Measurements from ENCODE around the gene KCNIP4.

KCNIP4 gene

DNA sequence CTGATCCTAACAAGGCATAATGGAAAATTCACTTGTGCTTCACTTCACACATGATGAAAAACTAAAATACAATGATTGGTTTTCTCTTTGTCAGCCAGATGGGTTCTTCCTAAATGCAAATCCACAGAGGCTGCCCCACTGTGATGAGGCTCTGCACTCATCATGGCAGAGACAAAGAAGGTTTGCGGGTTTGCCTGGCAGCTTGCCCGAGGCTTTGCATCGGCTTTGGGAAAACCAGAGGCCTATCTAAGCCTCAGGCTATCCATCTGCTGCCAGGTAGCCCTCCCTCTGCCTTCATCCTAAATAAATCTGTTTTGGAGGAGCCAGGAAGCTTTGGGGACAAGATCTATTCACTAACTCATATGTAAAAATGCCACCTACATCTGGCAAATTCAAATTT, 1004.1 kb downstream of the KCNIP4 start:
- Histone ChIP-seq H3K27me3 (ENCODE audit: control insufficient read depth in 1 of 2, insufficient read depth in 2 of 2, low read length in 2 of 2) (no peaks in the 10 kb centered on the region), H3K36me3 (ENCODE audit: control insufficient read depth in 2 of 2, insufficient read depth in 2 of 2, low read length in 2 of 2) (no peaks in the 10 kb centered on the region), H3K9me3 (ENCODE audit: control insufficient read depth in 2 of 2, low read length in 2 of 2) (no peaks in the 10 kb centered on the region), H3K27ac (ENCODE audit: low read length) (no peak overlapping the region), H3K9ac (ENCODE audit: low read length in 2 of 2) (no peak overlapping the region), H3K4me1 (ENCODE audit: control insufficient read depth, insufficient read depth, low read length) (no peaks in the 10 kb centered on the region), H3K4me3 (ENCODE audit: low read length in 2 of 2) (no peak overlapping the region)

DNA sequence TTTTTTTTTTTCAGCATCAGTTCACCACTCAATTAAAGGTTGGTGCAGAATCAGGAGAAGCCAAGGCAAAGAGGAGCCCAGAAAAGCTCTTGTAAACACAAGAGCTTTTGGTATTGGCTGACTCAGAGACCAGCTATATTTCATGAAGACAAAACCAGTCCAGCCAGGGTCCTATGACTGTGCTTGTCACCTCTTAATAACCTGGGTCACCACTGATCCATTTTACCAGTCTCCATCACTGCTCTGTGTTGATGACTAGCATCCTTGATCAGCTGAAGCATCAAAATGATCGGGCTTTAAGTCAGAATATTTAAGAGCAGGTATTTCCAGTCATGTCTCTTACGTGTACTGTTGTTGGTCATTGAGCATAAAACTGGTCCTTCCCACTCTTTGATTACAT, 1010.4 kb downstream of the KCNIP4 start:
- Histone ChIP-seq H3K4me3 (ENCODE audit: low read length in 2 of 2) (no peak overlapping the region), H3K9ac (ENCODE audit: low read length in 2 of 2) (no peak overlapping the region), H3K27me3 (ENCODE audit: control insufficient read depth in 1 of 2, insufficient read depth in 2 of 2, low read length in 2 of 2) (no peaks in the 10 kb centered on the region), H3K4me1 (ENCODE audit: control insufficient read depth, insufficient read depth, low read length) (no peaks in the 10 kb centered on the region), H3K36me3 (ENCODE audit: control insufficient read depth in 2 of 2, insufficient read depth in 2 of 2, low read length in 2 of 2) (no peaks in the 10 kb centered on the region), H3K9me3 (ENCODE audit: control insufficient read depth in 2 of 2, low read length in 2 of 2) (no peaks in the 10 kb centered on the region), H3K27ac (ENCODE audit: low read length) (no peak overlapping the region)

GRCh38 chr4:20926529-20926928, 1022.0 kb downstream of the KCNIP4 start:
- no peaks in the 10 kb centered on the region for H3K36me3 ChIP-seq (ENCODE audit: control insufficient read depth in 2 of 2, insufficient read depth in 2 of 2, low read length in 2 of 2)
- H3K27ac ChIP-seq (ENCODE audit: low read length) = no peak overlapping the region
- H3K27me3 ChIP-seq (ENCODE audit: control insufficient read depth in 1 of 2, insufficient read depth in 2 of 2, low read length in 2 of 2) = no peaks in the 10 kb centered on the region
- no peak overlapping the region for H3K4me3 ChIP-seq (ENCODE audit: low read length in 2 of 2)
- no peaks in the 10 kb centered on the region for H3K4me1 ChIP-seq (ENCODE audit: control insufficient read depth, insufficient read depth, low read length)
- H3K9ac ChIP-seq (ENCODE audit: low read length in 2 of 2) = no peak overlapping the region
- H3K9me3 ChIP-seq (ENCODE audit: control insufficient read depth in 2 of 2, low read length in 2 of 2) = no peaks in the 10 kb centered on the region

DNA sequence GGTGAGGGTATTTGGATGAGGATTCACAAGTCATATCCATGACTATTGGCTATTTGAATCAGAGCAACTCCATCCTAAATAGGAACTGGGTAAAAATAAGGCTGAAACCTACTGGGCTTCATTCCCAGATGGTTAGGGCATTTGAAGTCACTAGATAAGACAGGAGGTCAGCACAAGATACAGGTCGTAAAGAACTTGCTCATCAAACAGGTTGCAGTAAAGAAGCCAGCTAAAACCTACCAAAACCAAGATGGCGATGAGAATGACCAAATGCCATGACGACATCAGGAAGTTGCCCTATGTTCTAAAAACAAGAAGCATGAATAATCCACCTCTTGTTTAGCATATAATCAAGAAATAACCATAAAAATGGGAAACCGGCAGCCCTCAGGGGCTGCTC, 1023.4 kb downstream of the KCNIP4 start:
- H3K4me1 ChIP-seq (ENCODE audit: control insufficient read depth, insufficient read depth, low read length) = no peaks in the 10 kb centered on the region
- no peak overlapping the region for H3K27ac ChIP-seq (ENCODE audit: low read length)
- H3K9ac ChIP-seq (ENCODE audit: low read length in 2 of 2) = no peak overlapping the region
- no peak overlapping the region for H3K4me3 ChIP-seq (ENCODE audit: low read length in 2 of 2)
- H3K9me3 ChIP-seq (ENCODE audit: control insufficient read depth in 2 of 2, low read length in 2 of 2) = no peaks in the 10 kb centered on the region
- H3K36me3 ChIP-seq (ENCODE audit: control insufficient read depth in 2 of 2, insufficient read depth in 2 of 2, low read length in 2 of 2) = no peaks in the 10 kb centered on the region
- H3K27me3 ChIP-seq (ENCODE audit: control insufficient read depth in 1 of 2, insufficient read depth in 2 of 2, low read length in 2 of 2) = no peaks in the 10 kb centered on the region

DNA sequence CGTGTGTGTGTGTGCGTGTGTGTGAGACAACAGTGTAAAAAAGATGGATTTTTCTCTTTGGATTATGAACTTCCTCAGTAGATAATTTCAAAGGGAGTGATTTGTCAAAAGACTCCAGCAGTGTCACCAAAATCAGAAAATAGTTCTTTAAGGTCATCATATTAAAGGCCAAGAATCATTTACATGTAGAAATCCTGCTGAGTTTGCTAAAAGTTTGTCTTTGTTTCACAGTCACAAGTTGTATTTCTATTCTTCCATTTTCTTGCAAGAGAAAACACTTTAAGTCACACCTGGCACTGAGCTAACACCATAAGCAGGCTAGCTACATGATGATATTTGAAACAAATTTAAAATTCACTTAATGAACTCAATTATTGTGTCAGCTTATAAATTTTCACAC, 1025.6 kb downstream of the KCNIP4 start:
- no peak overlapping the region for H3K4me3 ChIP-seq (ENCODE audit: low read length in 2 of 2)
- no peaks in the 10 kb centered on the region for H3K27me3 ChIP-seq (ENCODE audit: control insufficient read depth in 1 of 2, insufficient read depth in 2 of 2, low read length in 2 of 2)
- no peak overlapping the region for H3K27ac ChIP-seq (ENCODE audit: low read length)

GRCh38 chr4:20916106-20916505, 1032.5 kb downstream of the KCNIP4 start:
- Histone ChIP-seq H3K4me1 (ENCODE audit: control insufficient read depth, insufficient read depth, low read length) (no peaks in the 10 kb centered on the region), H3K4me3 (ENCODE audit: low read length in 2 of 2) (no peak overlapping the region), H3K9ac (ENCODE audit: low read length in 2 of 2) (no peak overlapping the region), H3K36me3 (ENCODE audit: control insufficient read depth in 2 of 2, insufficient read depth in 2 of 2, low read length in 2 of 2) (no peaks in the 10 kb centered on the region), H3K27ac (ENCODE audit: low read length) (no peak overlapping the region), H3K27me3 (ENCODE audit: control insufficient read depth in 1 of 2, insufficient read depth in 2 of 2, low read length in 2 of 2) (no peaks in the 10 kb centered on the region), H3K9me3 (ENCODE audit: control insufficient read depth in 2 of 2, low read length in 2 of 2) (no peaks in the 10 kb centered on the region)

More for the DNA sequence above, 1025.6 kb downstream of the KCNIP4 start:
- H3K4me1 ChIP-seq (ENCODE audit: control insufficient read depth, insufficient read depth, low read length) = no peaks in the 10 kb centered on the region
- H3K9ac ChIP-seq (ENCODE audit: low read length in 2 of 2) = no peak overlapping the region
- no peaks in the 10 kb centered on the region for H3K9me3 ChIP-seq (ENCODE audit: control insufficient read depth in 2 of 2, low read length in 2 of 2)
- no peaks in the 10 kb centered on the region for H3K36me3 ChIP-seq (ENCODE audit: control insufficient read depth in 2 of 2, insufficient read depth in 2 of 2, low read length in 2 of 2)

DNA sequence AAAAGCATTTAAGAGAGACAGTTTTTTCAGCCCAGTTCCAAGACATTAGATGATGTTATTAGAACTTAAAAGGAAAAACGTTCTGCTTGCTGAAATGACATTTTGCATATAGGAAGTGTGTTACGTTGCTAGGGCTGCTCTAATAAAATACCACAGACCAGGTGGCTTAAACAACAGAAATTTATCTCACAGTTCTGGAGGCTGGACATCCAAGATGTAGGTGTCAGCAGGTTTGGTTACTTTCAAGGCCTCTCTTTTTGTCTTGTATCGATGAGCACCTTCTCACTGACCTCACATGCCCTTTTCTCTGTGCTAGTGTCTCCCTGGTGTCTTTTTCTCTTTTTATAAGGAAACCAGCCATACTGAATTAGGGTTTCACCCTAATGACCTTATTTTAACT, 1043.6 kb downstream of the KCNIP4 start:
- no peak overlapping the region for H3K9ac ChIP-seq (ENCODE audit: low read length in 2 of 2)
- no peak overlapping the region for H3K4me3 ChIP-seq (ENCODE audit: low read length in 2 of 2)
- H3K4me1 ChIP-seq (ENCODE audit: control insufficient read depth, insufficient read depth, low read length) = no peaks in the 10 kb centered on the region
- no peaks in the 10 kb centered on the region for H3K36me3 ChIP-seq (ENCODE audit: control insufficient read depth in 2 of 2, insufficient read depth in 2 of 2, low read length in 2 of 2)
- no peak overlapping the region for H3K27ac ChIP-seq (ENCODE audit: low read length)
- H3K9me3 ChIP-seq (ENCODE audit: control insufficient read depth in 2 of 2, low read length in 2 of 2) = no peaks in the 10 kb centered on the region
- H3K27me3 ChIP-seq (ENCODE audit: control insufficient read depth in 1 of 2, insufficient read depth in 2 of 2, low read length in 2 of 2) = no peaks in the 10 kb centered on the region

DNA sequence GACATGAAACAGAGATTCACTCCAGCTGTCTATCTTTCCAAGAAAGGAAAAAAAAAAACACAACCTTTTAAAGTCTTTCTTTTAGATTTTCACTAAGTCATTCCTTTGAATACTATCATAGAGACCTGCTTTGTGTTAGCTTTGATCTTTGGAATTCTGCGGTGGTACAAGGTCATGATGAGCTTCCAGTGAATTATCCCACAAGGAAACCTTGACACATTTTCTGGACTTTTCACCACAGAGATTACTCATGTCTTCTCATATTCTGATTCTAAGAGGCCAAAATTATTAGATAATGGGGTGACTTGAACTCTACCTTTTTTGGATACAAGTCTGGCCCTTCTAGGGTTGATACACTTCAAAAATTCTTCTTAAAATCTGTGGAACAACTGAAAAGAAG, 1046.7 kb downstream of the KCNIP4 start:
- H3K4me1 ChIP-seq (ENCODE audit: control insufficient read depth, insufficient read depth, low read length) = no peaks in the 10 kb centered on the region
- H3K9me3 ChIP-seq (ENCODE audit: control insufficient read depth in 2 of 2, low read length in 2 of 2) = no peaks in the 10 kb centered on the region

DNA sequence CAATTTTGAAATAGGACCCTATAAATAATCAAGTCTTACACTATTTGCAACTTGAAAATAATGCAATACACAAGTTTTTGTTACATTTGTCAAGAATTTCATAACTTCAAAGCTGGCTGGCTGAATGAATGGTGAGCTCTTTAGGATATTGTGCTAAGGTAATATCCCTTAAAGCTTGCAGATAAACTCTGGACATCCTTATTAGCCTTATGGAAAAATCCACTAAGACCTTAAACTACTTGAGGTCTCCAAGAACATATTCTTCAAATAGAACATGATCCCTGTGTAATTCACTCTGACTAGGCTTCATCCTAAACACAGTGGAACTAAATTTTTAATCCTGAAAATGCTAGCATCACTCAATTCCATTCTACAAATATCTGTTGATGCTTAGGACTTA, 1049.0 kb downstream of the KCNIP4 start:
- H3K36me3 ChIP-seq (ENCODE audit: control insufficient read depth in 2 of 2, insufficient read depth in 2 of 2, low read length in 2 of 2) = no peaks in the 10 kb centered on the region
- H3K4me3 ChIP-seq (ENCODE audit: low read length in 2 of 2) = no peak overlapping the region
- H3K9me3 ChIP-seq (ENCODE audit: control insufficient read depth in 2 of 2, low read length in 2 of 2) = no peaks in the 10 kb centered on the region
- H3K27me3 ChIP-seq (ENCODE audit: control insufficient read depth in 1 of 2, insufficient read depth in 2 of 2, low read length in 2 of 2) = no peaks in the 10 kb centered on the region
- H3K9ac ChIP-seq (ENCODE audit: low read length in 2 of 2) = no peak overlapping the region
- no peaks in the 10 kb centered on the region for H3K4me1 ChIP-seq (ENCODE audit: control insufficient read depth, insufficient read depth, low read length)
- no peak overlapping the region for H3K27ac ChIP-seq (ENCODE audit: low read length)

More for the DNA sequence above, 1046.7 kb downstream of the KCNIP4 start:
- Histone ChIP-seq H3K9ac (ENCODE audit: low read length in 2 of 2) (no peak overlapping the region), H3K27me3 (ENCODE audit: control insufficient read depth in 1 of 2, insufficient read depth in 2 of 2, low read length in 2 of 2) (no peaks in the 10 kb centered on the region), H3K4me3 (ENCODE audit: low read length in 2 of 2) (no peak overlapping the region), H3K27ac (ENCODE audit: low read length) (no peak overlapping the region), H3K36me3 (ENCODE audit: control insufficient read depth in 2 of 2, insufficient read depth in 2 of 2, low read length in 2 of 2) (no peaks in the 10 kb centered on the region)

- no peak overlapping the region for H3K4me3 ChIP-seq (ENCODE audit: low read length in 2 of 2)
- H3K9ac ChIP-seq (ENCODE audit: low read length in 2 of 2) = no peak overlapping the region
- H3K27me3 ChIP-seq (ENCODE audit: control insufficient read depth in 1 of 2, insufficient read depth in 2 of 2, low read length in 2 of 2) = no peaks in the 10 kb centered on the region
- H3K27ac ChIP-seq (ENCODE audit: low read length) = no peak overlapping the region
- H3K9me3 ChIP-seq (ENCODE audit: control insufficient read depth in 2 of 2, low read length in 2 of 2) = no peaks in the 10 kb centered on the region
- H3K36me3 ChIP-seq (ENCODE audit: control insufficient read depth in 2 of 2, insufficient read depth in 2 of 2, low read length in 2 of 2) = no peaks in the 10 kb centered on the region
- H3K4me1 ChIP-seq (ENCODE audit: control insufficient read depth, insufficient read depth, low read length) = no peaks in the 10 kb centered on the region
Observed at GRCh38 chr4:20895988-20896387, 1052.6 kb downstream of the KCNIP4 start.

GRCh38 chr4:20895208-20895607, 1053.4 kb downstream of the KCNIP4 start:
- Histone ChIP-seq H3K4me1 (ENCODE audit: control insufficient read depth, insufficient read depth, low read length) (no peaks in the 10 kb centered on the region), H3K36me3 (ENCODE audit: control insufficient read depth in 2 of 2, insufficient read depth in 2 of 2, low read length in 2 of 2) (no peaks in the 10 kb centered on the region), H3K9ac (ENCODE audit: low read length in 2 of 2) (no peak overlapping the region), H3K4me3 (ENCODE audit: low read length in 2 of 2) (no peak overlapping the region), H3K27me3 (ENCODE audit: control insufficient read depth in 1 of 2, insufficient read depth in 2 of 2, low read length in 2 of 2) (no peaks in the 10 kb centered on the region), H3K9me3 (ENCODE audit: control insufficient read depth in 2 of 2, low read length in 2 of 2) (no peaks in the 10 kb centered on the region), H3K27ac (ENCODE audit: low read length) (no peak overlapping the region)

- H3K27me3 ChIP-seq (ENCODE audit: control insufficient read depth in 1 of 2, insufficient read depth in 2 of 2, low read length in 2 of 2) = no peaks in the 10 kb centered on the region
- no peak overlapping the region for H3K9ac ChIP-seq (ENCODE audit: low read length in 2 of 2)
- H3K4me3 ChIP-seq (ENCODE audit: low read length in 2 of 2) = no peak overlapping the region
- H3K27ac ChIP-seq (ENCODE audit: low read length) = no peak overlapping the region
- no peaks in the 10 kb centered on the region for H3K4me1 ChIP-seq (ENCODE audit: control insufficient read depth, insufficient read depth, low read length)
- H3K36me3 ChIP-seq (ENCODE audit: control insufficient read depth in 2 of 2, insufficient read depth in 2 of 2, low read length in 2 of 2) = no peaks in the 10 kb centered on the region
- no peaks in the 10 kb centered on the region for H3K9me3 ChIP-seq (ENCODE audit: control insufficient read depth in 2 of 2, low read length in 2 of 2)
Observed at GRCh38 chr4:20890761-20891160, 1057.8 kb downstream of the KCNIP4 start.
